Measurements from ENCODE around the gene NSG2. TPM values are rescaled to one million over a fixed set of nuclear protein-coding genes. Genes with fewer than 3 reads are reported as not detected.

Gene NSG2
- polyA plus RNA-seq, 1 donor: 22.6 TPM

Other genes with a start within 250 kb of the NSG2 start
- 46.6 TPM for gene CPEB4, start 157.4 kb upstream of the NSG2 start, polyA plus RNA-seq
- gene C5orf47, start 56.5 kb upstream of the NSG2 start, polyA plus RNA-seq: 0.06 TPM